Retinal pigment epithelial cell (primary cell): Measurements from ENCODE around the gene SPATA16.

Experiments used
- DNase-seq: peaks from one replicate; pipeline ENCODE4 v3.0.0-alpha.2; 2010; ENCODE audit warnings: low read depth
- H3K4me3 ChIP-seq: 2 replicates; pipeline ENCODE4 v1.5.1; 2011; ENCODE audit warnings: mild to moderate bottlenecking, low read length, control low read depth, moderate library complexity
- TF ChIP-seq, protein P1 (sequence below): conservative IDR thresholded peaks from 2 replicates; pipeline ENCODE4 v1.5.1; 2011; ENCODE audit warnings: low read depth, low read length, control low read depth, inconsistent platforms

The SPATA16 gene

DNA sequence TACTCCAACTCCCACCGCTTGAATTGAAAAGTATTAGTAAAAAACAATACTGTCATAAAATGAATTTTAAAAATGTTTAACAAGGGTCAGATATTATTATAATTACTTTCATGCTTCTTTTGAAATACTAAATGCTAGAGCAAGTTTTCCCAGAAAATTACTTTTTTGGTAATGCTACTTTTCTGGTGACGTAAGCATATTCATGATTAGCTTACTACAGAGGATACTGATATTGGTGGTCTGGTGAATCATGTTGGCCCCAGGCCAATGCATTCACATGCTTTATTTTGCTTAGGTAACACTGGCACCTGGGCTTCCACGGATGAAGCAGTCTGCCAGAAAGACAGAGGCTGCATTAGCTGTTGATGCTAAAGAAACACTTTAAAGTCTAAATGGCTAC lies 12.4 kb downstream of the SPATA16 start:
- no peak overlapping the region for H3K4me3 ChIP-seq
- no peak for DNase-seq
- TF ChIP-seq, protein P1, sequence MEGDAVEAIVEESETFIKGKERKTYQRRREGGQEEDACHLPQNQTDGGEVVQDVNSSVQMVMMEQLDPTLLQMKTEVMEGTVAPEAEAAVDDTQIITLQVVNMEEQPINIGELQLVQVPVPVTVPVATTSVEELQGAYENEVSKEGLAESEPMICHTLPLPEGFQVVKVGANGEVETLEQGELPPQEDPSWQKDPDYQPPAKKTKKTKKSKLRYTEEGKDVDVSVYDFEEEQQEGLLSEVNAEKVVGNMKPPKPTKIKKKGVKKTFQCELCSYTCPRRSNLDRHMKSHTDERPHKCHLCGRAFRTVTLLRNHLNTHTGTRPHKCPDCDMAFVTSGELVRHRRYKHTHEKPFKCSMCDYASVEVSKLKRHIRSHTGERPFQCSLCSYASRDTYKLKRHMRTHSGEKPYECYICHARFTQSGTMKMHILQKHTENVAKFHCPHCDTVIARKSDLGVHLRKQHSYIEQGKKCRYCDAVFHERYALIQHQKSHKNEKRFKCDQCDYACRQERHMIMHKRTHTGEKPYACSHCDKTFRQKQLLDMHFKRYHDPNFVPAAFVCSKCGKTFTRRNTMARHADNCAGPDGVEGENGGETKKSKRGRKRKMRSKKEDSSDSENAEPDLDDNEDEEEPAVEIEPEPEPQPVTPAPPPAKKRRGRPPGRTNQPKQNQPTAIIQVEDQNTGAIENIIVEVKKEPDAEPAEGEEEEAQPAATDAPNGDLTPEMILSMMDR, result no peak

DNA sequence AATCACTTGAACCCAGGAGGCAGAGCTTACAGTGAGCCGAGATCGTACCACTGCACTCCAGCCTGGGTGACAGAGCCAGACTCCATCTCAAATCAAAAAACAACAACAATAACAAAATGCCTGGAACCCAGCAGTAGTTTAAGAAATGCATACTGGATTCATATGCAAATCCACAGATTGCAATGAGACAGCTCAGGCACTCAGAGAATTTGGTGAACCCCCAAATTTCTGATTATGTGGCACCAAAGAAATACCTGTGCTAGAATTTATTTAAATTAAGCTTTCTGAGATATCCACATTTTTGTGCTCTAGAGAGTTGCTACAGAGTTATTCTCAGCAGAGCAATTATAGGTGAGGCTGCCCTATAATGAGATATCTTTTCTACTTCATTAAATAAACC lies 29.7 kb downstream of the SPATA16 start:
- DNase-seq, result no peak
- TF ChIP-seq, protein P1, result no peak
- no peak overlapping the region for H3K4me3 ChIP-seq

DNA sequence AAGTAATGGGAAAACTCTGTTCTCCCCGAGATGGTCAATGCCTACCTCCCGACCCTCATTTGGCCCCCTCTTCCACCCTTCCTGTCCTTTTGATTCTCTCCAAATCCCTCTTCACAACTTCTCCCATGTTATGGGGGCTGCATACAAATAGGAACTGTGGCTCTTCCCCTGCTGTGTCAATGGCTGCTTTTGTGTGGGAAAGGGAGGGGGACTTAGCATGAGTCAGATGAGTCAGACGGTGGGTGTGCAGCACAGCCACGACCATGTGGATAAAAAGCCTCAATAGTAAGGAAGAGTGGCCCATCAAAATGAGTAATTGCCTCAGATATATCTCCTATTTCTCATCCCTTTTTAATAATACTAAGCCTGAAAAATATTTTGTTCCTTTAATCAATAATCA lies 31.9 kb downstream of the SPATA16 start:
- DNase-seq, result no peak
- H3K4me3 ChIP-seq, result no peak overlapping the region
- TF ChIP-seq, protein P1, result no peak

DNA sequence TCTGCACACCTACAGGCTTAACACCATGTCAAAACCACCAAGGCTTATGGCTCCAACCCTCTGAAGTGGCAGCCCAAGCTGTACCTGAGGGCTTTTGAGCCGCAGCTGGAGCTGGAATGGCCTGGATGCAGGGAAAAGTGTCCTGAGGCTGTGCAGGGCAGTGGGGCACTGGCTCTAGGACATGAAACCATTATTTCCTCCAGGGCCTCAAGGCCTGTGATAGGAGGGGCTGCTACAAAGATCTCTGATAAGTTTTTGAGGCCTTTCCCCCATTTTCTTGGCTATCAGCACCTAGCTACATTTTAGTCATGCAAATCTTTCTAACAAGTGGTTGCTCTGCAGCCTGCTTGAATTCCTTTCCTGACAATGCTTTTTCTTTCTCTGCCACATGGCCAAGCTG lies 37.6 kb downstream of the SPATA16 start:
- TF ChIP-seq, protein P1, result no peak
- H3K4me3 ChIP-seq, result no peak overlapping the region
- DNase-seq, result no peak

DNA sequence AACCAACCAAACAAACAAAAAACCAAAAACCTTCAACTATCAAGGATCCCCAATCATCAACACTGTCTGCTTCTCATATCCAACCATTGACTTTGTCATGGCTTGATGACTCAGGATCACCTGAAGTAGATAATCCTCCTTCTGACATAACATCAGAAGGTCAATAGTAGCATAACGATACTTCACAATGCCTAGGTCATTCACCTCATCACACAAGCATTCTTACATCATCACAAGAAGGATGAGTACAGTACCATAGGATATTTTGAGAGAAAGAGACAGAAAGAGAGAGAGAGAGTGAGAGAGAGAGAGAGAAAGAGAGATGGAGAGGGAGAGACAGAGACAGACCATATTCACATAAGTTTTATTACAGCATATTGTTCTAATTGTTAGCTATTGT lies 42.1 kb downstream of the SPATA16 start:
- no peak for DNase-seq
- TF ChIP-seq, protein P1, result no peak
- H3K4me3 ChIP-seq, result no peak overlapping the region

DNA sequence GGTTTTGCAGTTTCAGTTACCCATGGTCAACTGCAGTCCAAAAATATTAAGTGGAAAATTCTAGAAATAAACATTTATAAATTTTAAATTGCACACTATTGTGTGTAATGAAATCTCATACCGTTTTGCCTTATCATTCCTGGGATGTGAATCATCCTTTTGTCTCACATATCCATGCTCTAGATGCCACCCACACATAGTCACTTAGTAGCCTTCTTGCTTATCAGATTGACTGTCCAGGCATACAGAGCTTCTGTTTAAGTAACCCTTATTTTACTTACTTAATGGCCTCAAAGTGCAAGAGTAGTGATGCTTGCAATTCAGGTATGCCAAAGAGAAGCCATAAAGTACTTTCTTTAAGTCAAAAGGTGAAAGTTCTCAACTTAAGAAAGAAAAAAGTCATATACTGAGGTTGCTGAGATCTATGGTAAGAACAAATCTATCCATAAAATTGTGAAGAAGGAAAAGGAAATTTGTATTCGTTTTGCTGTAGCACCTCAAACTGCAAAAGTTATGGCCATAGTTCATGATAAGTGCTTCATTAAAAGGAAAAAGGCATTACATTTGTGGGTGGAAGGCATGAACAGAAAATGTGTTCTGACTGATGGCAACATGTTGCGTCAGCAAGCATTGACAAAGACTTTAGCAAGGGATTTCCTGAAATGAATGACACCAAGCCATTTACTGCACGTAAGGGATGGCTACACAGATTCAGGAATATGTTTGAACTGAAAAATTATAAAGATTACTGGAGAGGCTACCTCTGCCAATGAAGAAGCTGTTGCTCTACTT lies 43.8 kb downstream of the SPATA16 start:
- TF ChIP-seq, protein P1, result no peak
- DNase-seq, result no peak
- H3K4me3 ChIP-seq, result no peak overlapping the region

DNA sequence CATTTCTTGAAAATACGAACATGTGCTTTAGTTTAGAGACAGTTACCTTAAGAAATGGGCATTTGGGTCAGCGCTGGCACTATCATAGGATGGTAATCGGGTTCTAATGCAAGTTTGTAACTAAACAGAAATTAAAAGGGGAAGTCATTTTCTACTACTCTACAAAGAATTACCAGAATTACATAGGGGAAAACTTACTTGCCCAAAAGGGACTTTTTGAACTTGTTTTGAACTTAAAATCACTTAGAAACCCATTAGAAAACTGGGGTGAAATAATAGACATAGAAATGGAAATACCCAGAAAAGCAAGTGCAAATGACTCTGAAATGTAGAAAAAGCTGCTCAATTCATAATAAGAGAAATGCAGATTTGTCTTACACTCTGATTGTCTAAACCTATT lies 44.9 kb downstream of the SPATA16 start:
- TF ChIP-seq, protein P1, result no peak
- no peak for DNase-seq

More for the DNA sequence above, 44.9 kb downstream of the SPATA16 start:
- no peak overlapping the region for H3K4me3 ChIP-seq
